HG02884 (cell line): ENCODE data around the gene CD300LG.
"Not testable (repeated sequence)": the region's sequence is repeated elsewhere in the genome, so short reads cannot be mapped to it uniquely, and the experiment has no call there.

Source experiments
- ATAC-seq: cut with Tn5 transposase; IDR thresholded peaks from one replicate; pipeline ENCODE4 v1.9.1; 2021; ENCODE audit warnings: mild to moderate bottlenecking, moderate library complexity; ENCODE audit not compliant: unreplicated experiment

The CD300LG gene

GRCh38 chr17:43823350-43824084, 23.5 kb upstream of the CD300LG start:
- no peak for ATAC-seq

DNA sequence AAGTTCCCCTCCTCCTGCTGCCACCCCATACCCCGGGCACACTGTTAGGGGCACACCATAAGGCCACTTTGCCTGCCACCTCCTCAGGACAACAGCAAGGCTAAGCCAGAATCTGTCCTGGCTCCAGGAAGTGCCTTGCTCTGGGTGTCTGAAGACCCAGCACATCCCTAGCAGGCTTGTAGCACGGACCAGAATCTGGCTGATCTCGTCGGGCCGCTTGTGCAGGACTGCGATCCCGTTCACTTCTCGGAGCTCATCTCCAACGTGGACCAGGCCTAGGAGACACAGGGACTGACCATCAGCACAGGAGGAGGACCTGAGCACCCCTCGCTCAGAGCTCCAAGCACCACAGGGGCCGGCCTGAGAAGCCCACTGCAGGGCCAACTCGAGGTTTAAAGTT, 21.4 kb upstream of the CD300LG start:
- no peak for ATAC-seq

- ATAC-seq = no peak
Measured at GRCh38 chr17:43826206-43826605, 20.8 kb upstream of the CD300LG start.

GRCh38 chr17:43827596-43827995, 19.4 kb upstream of the CD300LG start:
- ATAC-seq = no peak

DNA sequence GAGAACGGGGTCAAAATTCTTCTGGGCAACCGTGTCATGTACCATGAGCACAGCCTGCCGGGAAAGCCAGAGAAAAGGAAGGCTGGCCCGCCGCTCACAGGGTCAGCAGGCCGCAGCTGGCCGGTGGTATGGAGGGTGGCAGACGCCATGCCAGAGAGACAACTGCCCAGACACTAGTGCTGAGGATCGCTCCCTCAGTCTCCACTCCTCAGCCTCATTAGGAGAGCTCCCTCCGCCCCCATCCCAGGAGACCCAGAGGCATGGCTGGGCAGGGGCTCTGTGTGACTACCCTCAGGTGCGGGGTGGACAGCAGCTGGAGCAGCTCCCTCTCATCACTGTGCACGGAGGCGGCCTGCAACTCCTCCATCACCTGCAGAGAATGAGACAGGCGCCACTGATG, 17.2 kb upstream of the CD300LG start:
- no peak for ATAC-seq

DNA sequence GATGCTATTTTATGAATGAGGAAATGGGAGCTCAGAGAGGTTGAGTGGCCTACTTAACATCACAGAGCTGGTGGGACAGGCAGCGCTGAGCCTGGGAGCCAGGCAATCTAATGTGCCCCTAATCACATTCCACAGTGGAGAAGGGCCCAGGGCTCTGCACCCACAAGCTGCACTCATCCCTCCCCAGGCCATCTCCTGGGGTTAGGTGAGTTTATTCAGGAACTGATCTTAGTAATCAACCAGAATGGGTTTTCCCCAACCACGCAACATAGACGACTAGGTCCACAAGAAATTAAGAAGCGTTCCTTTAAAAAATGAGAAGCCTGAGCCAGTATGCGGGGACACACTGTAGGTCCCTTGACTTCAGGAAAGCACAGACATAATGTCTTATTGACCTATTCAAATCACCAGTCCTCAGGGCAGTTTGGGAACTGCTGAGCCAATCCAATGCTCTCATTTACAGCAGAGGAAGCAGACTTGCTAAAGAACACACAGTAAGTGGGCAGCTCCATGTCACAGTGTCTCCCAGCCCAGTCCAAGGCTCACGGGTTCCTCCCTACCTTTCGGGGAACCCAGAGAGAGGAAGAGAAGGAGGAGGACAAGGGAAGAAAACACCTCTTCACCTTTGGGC, 16.4 kb upstream of the CD300LG start:
- no peak for ATAC-seq

- ATAC-seq = no peak
Measured at GRCh38 chr17:43831633-43832032, 15.3 kb upstream of the CD300LG start.

GRCh38 chr17:43832168-43832975, 14.6 kb upstream of the CD300LG start:
- no peak for ATAC-seq

DNA sequence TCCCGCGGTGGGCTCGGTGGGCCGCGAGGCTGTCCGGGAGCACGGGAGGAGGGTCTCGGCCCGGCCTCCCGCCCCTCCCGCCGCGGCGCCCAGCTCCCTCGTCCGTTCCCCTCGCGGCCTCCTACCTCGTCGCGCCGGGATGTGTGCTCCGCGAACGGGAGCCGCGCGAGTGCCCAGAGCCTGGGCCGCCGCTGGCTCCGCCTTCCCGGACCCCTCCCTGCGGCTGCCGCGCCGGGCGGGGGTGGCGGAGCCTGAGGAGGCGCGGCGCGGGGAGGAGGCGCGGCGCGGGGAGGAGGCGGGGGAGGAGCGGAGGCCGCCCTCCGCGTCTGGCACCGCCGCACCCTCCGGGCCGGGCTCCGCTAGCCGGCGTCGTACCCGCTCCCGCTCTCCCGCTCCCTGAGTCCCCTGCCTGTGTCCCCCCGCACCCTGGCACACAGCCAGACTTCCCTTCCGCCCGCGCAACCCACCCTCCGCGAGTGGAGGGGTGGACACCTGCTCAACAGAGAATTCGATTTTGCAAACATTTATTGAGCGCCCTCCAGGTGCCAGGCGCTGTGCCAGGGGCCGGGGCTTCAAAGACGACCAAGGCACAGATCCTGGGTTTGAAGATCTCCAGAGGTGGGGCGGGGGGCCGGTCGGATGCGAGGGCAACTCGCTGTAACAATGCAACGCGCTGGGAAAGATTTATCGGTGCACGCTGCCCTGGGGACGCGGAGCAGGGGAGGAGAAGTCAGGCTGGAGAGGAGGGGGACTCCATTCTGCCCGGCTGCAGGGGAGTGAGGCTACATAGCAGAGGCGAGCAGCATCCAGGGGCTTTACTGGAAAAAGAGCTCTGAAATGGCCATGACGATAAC, 13.8 kb upstream of the CD300LG start, which contains the start of gene MPP3:
TSS of gene MPP3 (minus strand) at position 171 of the 854 bp plus-strand sequence. CDS start 1,240 bp downstream, outside the sequence.
- ATAC-seq = no peak

DNA sequence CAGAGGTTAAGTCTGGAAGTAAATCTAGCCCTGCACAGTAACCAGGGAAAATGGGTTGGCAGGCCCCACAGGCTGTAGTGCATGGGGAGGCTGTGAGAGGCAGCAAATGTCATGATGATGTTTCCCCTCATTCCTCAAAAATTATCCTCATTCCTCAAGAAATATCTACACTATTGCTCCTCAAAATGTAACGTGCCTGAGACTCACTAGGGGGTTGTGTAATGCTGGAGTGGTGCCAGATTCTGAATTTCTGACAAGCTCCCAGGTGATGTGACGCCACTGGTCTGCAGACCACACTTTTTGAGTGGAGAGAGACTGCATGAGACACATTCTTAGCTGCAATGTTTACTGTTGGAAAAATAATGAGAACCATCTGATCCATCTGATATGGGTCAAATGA, 12.9 kb upstream of the CD300LG start:
- ATAC-seq = no peak

DNA sequence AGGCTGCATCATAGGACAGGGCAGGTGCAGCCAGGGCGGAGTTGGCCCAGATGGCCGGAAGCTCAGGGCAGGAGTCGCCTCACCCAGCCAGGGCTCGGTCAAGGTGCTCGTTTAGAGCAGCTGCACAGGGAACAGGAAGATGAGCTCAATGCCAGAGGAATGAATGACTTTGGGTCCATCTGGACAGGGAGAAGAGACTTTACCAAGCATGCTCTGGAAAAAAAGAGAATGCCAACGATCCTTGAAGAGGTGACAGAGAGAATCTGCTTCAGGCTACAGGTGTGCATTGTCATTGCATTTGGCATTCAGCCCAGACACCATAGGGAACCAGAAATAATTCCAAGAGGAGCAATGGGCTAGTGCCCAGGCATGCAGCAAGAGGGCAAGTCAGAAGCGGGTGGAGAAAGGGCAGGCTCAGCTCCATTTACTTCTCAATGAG, 7.3 kb upstream of the CD300LG start:
- no peak for ATAC-seq

DNA sequence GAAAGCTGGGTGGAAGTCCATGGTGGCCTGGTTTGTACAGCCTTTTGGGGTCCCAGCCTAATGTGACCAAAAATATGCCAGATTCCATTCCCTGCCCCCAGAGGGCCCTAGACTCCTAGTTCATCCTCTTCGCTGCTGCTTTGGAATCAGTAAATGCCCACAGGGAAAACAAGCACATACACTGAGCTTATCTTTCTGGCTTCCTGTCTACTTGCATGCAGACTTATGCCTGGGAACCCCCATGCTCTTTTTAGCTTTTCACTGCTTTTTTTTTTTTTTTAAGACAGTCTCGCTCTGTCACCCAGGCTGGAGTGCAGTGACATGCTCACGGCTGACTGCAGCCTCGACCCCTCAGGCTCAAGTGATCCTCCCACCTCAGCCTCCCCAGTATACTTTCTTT, 6.2 kb upstream of the CD300LG start:
- no peak for ATAC-seq

DNA sequence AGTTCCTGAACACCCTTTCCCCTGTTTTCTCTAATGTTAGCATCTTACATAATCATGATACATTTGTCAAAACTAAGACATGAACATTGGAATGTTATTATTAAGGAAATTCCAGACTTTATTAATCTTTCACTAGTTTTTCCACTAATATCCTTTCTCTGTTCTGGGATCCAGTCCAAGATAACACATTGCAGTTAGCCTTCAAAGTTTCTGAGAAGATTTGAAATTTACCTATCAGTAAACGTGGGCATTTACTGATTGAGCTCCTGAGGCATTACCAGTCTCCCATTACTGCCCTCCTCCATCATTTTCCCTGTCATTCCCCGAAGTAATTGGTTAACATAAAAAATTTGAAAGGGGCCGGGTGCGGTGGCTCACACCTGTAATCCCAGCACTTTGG, 5.7 kb upstream of the CD300LG start:
- no peak for ATAC-seq

DNA sequence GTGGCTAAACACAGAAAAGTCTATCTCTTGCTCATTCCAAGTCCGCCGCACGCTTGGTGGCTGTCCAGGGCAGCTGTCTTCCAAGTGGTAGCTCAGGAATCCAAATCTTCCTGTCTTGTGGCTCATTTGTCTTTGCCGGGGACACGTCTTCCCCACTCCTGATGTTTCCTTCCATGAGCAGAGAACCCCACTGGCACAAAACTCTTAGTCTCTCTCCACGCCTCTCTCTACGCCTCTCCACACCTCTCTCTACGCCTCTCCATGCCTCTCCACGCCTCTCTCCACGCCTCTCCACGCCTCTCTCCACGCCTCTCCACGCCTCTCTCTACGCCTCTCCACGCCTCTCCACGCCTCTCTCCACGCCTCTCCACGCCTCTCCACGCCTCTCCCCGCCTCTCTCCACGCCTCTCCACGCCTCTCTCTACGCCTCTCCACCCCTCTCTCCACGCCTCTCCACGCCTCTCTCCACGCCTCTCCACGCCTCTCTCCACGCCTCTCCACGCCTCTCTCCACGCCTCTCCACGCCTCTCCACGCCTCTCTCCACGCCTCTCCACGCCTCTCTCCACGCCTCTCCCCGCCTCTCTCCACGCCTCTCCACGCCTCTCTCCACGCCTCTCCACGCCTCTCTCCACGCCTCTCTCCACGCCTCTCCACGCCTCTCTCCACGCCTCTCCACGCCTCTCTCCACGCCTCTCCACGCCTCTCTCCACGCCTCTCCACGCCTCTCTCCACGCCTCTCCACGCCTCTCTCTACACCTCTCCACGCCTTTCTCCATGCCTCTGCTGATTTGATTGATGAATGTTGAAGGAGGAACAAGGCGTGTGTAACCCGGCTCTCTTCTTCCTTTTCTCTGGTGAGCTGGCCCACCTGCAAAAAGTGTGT, 4.6 kb upstream of the CD300LG start:
- not testable (repeated sequence) for ATAC-seq

DNA sequence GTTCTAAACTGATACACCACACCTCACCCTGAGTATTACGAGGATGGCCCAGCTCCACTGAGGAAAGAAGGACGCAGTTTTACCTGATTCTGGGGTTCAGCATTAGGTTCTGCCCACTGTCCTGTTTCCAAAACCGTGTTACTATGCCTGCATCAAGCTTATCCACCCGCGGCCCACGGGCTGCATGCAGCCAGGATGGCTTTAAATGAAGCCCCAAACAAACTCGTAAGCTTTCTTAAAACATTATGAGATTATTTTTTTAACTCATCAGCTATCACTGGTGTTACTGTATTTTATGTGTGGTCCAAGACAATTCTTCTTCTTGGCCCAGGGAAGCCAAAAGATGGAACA, 4.0 kb upstream of the CD300LG start:
- ATAC-seq = no peak

DNA sequence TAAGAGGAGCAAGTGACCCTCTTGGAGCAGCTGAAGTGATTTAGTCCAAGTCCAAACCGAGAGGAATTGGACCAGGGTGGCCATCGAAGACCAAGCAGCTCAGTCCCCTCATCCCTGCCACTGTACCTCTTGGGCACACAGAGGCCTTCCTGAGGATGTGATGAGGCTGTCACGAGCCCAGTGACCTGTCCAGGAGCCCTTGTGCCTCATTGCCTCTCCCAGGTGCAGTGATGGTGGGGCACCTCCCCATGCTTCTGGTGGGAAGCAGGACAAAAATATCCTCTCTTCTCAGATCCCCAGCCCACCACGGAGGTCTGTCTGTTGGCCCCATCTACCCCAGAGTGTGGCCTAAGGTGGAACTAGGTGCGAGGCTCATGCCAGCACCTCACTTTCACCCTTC, 2.7 kb upstream of the CD300LG start:
- no peak for ATAC-seq

DNA sequence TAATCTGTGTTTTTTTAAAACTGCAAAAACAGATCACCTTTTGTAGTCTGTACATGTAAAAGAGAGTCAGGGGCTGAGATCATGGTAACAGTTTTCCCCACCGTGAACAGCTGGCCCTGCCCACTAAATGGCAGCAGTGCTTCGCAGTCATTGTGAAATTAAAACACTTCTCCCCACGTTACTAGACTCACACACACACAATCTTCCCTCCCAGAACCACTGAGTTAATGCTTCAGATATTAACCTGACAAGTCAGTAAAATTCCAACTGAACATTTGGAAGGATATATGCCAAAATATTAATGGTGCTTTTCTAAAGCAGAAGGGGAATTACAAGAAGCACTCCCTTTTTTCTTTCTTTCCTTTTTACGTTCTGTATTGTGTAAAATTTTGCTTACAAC, 1.2 kb upstream of the CD300LG start:
- no peak for ATAC-seq

GRCh38 chr17:43846221-43846712, 709 bp upstream of the CD300LG start:
- ATAC-seq = no peak

GRCh38 chr17:43848601-43849000, 1.6 kb downstream of the CD300LG start:
- ATAC-seq = no peak

- no peak for ATAC-seq
Measured at GRCh38 chr17:43849116-43849515, 2.1 kb downstream of the CD300LG start.
